ENCODE measurements around the gene ITPR2. TPM values are rescaled to one million over a fixed set of nuclear protein-coding genes. Genes with fewer than 3 reads are reported as not detected.
"Not testable (repeated sequence)": the region's sequence is repeated elsewhere in the genome, so short reads cannot be mapped to it uniquely, and the experiment has no call there.

Gene ITPR2
- total RNA-seq, 1 experiment from 2014 or later = 16.5 TPM

DNA sequence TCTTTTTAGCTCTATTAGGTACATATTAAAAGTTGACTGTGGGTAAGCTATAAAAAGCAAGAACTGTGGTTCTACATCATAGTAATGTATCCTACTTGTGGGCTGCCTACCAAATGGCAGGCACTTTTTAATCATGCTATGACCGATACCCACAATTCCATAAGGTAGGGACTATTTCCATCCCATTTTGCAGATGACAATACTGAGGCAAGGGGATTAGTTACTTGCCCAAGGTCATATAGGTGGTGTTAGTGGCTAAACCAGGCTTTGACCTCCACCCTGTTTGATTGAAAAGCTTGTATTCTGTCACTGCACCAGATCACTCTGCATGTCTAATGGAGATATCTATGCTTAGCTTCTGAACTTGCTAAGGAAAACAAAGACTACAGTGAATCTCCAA is 485.7 kb downstream of the ITPR2 start:
- in situ Hi-C loops (cut with HindIII; ENCODE audit: low pct_unique_long_range_greater_than_20kb, low sequenced_read_pairs) = no loop called here
- no peak for DNase-seq (ENCODE audit: low read depth)

DNA sequence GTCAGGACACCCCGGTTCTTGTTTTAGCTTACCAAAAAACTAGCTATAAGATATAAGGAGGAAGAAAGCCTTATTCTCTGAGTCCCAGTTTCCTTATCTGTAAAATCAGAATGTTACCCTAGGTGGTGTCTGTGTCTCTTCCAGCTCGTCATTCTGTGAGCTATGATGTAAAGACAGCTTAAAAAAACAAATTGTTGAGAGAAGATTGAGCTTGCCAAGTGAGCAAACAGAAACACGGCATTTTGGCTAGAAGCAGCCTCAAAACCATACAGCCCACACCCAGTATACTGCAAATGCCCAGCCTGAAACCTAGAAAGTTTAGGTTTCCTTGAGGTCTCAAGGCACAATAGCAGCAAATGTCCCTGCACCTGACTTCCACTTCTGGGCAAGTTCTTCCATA is 486.3 kb downstream of the ITPR2 start:
- in situ Hi-C loops (cut with HindIII; ENCODE audit: low pct_unique_long_range_greater_than_20kb, low sequenced_read_pairs) = no loop called here
- DNase-seq (ENCODE audit: low read depth) = no peak

- no peak for DNase-seq (ENCODE audit: low read depth)
- in situ Hi-C loops (cut with HindIII; ENCODE audit: low pct_unique_long_range_greater_than_20kb, low sequenced_read_pairs) = no loop called here
Measured at GRCh38 chr12:26345471-26346003, 487.5 kb downstream of the ITPR2 start.

DNA sequence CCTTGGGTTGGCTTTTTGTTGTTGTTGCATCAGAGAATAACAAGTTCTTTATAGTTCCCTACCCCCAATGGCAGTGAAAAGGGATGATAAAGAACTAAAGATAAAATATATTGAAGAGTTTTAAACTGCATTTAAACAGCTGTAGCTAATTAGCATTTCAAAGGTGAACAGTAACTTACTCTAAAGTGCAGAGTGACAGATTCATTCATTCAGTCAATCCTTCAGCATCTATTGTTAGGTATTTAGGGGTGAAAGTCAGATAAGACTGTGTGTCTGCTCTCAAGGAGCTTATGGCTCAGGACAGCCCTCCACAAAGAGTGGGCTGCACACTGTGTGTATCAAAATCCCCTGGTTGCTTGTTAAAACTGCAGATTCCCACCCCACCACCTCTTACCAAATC is 491.5 kb downstream of the ITPR2 start:
- in situ Hi-C loops (cut with HindIII; ENCODE audit: low pct_unique_long_range_greater_than_20kb, low sequenced_read_pairs) = no loop called here

GRCh38 chr12:26340649-26341048 is 492.3 kb downstream of the ITPR2 start:
- DNase-seq (ENCODE audit: low read depth) = no peak
- in situ Hi-C loops (cut with HindIII; ENCODE audit: low pct_unique_long_range_greater_than_20kb, low sequenced_read_pairs) = no loop called here

More for the DNA sequence above, 491.5 kb downstream of the ITPR2 start:
- DNase-seq (ENCODE audit: low read depth) = no peak

GRCh38 chr12:26339976-26340375 is 493.0 kb downstream of the ITPR2 start:
- no peak for DNase-seq (ENCODE audit: low read depth)
- in situ Hi-C loops (cut with HindIII; ENCODE audit: low pct_unique_long_range_greater_than_20kb, low sequenced_read_pairs) = no loop called here

DNA sequence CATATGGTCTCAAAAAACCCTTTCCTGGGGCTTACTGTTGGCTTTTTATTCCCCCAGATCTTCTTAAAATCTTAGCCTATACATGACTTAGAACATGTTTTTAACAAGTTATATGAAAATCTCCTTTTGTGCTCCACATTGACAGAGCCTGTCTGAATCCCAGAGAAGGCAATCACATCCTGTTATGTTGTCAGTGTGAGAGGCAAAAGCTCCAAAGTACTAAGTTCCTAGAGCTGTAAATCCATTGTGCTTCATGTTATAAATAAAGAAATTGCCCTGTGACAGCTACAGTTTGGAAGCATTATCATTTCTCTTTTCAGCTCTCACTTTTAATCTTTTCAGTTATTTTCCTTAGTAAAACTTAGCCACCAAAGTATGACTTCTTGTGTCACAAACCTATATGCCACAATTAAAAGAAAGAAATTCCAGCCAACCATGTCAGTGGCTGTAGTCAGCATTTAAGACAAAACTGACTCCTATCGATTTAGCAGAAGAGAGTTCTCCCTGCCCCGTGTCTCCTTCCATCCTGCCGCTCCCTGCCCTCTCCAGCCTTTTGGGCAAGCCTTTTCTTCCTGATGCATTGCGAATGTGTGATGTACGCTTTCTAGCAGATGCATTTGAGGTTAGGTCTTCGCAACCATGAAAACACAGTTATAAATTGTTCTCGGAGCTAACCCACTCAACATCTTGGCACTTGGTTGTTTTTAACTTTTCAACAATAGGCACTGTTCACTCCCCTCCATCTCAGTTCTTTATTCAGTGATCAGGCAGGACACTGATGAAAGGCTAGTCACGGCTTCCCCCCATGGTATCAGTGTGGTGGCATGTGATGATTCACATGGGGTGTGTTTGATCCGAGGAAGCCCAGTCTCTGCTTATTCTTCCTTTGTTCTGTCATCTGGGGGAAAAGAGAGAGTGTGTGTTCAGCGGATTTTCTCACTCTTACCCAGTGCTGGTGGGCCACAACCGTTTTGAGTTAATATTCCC is 494.1 kb downstream of the ITPR2 start:
- in situ Hi-C loops (cut with HindIII; ENCODE audit: low pct_unique_long_range_greater_than_20kb, low sequenced_read_pairs) = no loop called here
- no peak for DNase-seq (ENCODE audit: low read depth)

DNA sequence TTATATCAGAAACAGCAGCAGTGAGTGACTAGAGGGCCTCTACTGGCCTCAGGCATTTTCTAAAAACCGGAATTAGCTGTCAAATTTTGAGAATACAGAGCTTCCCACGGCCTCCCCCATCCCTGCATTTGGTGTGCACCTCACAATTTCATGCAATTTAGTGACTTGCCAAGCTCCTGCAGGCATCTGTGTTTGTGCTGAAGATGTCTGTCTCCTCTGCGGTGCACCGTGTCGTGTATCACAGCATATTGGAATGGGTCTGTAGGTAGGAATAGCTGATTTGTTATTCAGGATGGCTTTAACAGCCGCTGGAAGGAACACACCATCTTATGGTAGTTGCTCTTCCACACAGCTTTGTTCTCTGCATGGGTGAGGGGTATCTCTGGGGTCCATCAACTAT is 497.3 kb downstream of the ITPR2 start:
- DNase-seq (ENCODE audit: low read depth) = no peak
- in situ Hi-C loops (cut with HindIII; ENCODE audit: low pct_unique_long_range_greater_than_20kb, low sequenced_read_pairs) = no loop called here

DNA sequence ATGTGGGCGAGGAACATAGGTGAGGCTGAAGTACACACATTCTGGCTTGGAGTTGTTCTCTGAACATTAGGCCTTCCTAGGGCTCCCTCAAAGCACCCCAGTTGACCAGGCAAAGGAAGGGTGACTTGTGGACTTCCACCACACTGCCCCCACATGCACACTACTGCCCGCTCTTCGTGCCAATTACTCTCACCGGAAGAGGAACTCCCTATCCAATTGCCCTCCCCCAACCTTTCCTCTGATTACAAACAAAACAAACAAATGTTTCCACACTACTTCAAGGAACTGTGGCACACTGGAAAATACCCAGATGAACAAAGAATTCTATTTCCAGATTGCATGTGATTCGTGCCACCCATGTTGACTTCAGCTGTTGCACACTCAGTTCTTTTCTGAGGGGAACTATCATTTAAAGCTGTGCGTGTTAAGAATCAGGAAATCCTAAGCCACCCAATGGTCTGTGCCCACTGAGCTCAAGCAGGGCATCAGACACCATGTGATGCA is 498.3 kb downstream of the ITPR2 start:
- no peak for DNase-seq (ENCODE audit: low read depth)
- in situ Hi-C loops (cut with HindIII; ENCODE audit: low pct_unique_long_range_greater_than_20kb, low sequenced_read_pairs) = no loop called here

DNA sequence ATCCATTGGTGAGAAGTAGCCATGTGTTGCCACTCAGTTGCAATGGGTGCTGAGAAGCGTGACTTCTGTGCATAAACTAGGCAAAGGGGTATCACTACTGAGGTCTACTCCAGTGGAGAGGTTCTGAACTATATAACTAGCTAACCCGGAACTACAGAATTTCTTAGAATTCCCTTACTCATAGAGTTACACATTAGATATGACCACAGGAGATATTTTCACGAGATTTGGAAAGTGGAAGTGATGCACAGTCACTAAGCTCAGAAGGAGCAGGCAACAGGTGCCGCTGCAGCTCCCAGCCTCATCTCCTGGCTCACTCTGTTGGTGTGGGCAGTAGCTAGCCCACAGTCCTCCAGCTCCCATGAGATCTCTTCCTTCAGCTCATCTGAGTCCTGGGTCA is 501.0 kb downstream of the ITPR2 start:
- DNase-seq (ENCODE audit: low read depth) = no peak
- in situ Hi-C loops (cut with HindIII; ENCODE audit: low pct_unique_long_range_greater_than_20kb, low sequenced_read_pairs) = no loop called here

DNA sequence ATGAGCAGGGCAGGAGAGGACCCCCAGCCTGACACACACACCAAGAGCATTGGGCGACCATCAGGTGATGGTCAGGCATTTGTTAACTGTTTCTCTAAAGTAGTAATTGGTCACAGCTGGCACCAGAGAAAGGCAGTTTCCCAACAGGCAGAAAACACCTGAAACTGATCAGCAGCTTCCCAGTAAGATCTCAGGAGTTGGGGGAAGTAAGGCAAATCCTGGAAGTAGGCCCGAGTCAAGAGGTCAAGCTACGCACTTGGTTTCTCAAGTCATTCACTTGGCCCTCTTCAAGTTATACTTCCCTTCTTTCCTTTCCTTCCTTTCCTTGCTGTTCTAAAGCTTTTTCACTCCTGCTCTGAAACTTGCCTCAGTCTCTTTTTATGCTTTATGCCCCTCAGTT is 501.9 kb downstream of the ITPR2 start:
- no peak for DNase-seq (ENCODE audit: low read depth)
- in situ Hi-C loops (cut with HindIII; ENCODE audit: low pct_unique_long_range_greater_than_20kb, low sequenced_read_pairs) = no loop called here

DNA sequence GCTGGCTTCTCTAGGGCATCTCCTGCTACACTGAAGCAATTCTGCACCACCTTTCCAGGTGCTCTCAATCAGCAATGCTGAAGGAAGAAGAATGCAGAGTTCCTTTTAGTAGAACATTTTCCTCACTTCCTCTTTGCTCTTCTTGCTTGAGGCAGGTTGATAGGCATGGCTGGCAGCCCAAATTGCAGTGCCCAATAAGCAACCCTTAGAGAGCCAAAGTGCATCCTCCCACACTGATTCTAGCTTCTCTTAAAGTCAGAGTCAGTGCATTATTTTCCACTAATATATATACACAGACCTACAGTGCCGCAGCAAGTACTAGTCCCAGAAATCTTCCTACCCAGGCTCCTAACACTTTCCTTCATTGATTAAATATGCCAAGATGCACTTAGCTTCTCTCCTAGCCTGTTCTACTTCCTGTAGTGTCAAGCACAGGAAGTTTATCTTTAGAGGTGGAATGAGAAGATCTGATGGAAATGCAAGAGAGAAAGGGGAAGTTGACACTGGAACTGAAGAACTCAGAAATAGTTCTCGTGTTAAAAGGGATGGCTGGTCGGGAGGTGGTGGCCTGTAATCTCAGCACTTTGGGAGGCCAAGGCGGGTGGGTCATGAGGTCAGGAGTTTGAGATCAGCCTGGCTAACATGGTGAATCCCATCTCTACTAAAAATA is 504.9 kb downstream of the ITPR2 start:
- in situ Hi-C loops (cut with HindIII; ENCODE audit: low pct_unique_long_range_greater_than_20kb, low sequenced_read_pairs) = no loop called here
- DNase-seq (ENCODE audit: low read depth) = no peak

GRCh38 chr12:26323673-26324072 is 509.3 kb downstream of the ITPR2 start:
- in situ Hi-C loops (cut with HindIII; ENCODE audit: low pct_unique_long_range_greater_than_20kb, low sequenced_read_pairs) = no loop called here
- DNase-seq (ENCODE audit: low read depth) = no peak

- DNase-seq (ENCODE audit: low read depth) = peak; percentile 33
Measured at GRCh38 chr12:26319511-26319910, 513.5 kb downstream of the ITPR2 start.

DNA sequence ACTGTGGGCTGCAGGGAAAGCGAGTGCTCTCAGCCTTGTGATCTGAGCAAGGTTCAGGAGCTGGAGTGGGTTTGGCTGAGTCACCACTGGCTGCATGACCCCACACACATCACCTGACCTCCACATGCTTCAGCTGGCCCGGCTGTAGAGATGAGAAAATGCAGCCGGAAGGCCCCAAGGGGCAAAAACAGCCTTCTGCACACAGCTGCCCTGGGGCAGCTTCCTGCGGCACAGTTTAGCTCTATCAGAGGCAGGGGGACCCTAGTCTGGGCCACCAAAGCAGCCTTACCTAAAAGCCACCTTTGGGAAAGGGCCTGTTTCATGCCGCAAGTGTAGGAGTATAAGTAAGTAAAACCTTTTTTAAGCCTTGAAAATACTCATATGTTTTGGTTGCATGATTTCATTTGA is 514.3 kb downstream of the ITPR2 start:
- in situ Hi-C loops (cut with HindIII; ENCODE audit: low pct_unique_long_range_greater_than_20kb, low sequenced_read_pairs) = no loop called here
- DNase-seq (ENCODE audit: low read depth) = peak; percentile 81

More at GRCh38 chr12:26319511-26319910, 513.5 kb downstream of the ITPR2 start:
- in situ Hi-C loops (cut with HindIII; ENCODE audit: low pct_unique_long_range_greater_than_20kb, low sequenced_read_pairs) = no loop called here

DNA sequence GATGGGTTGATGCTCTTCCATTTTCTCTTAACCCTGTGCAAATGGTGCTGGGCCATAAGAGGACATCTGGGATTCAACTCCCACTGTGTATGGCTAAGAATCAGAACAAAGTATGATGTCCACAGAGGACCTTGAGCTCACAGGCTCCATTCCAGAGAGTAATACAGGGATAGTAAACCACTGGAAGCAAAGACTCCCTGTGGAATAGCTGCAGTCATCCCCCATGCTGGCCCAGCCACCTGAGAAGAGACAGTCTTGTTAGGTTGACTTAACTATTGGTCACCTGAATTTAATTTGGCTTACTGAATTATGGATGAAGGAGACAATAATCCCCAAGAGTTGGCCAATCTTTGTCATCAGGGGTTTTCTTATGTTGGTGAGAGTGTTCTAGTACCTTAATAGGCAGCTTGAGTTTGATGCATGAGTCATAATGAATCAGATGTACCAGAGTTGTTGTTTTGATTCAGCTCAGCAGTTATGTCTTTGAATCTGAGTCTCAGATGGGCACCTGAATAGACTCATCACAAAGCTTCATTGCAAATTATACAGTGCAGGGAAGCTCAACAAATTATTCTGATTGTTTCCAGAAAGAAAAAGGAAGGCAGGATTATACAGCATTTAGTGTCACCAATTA is 514.9 kb downstream of the ITPR2 start:
- DNase-seq (ENCODE audit: low read depth) = peak; percentile 79
- in situ Hi-C loops (cut with HindIII; ENCODE audit: low pct_unique_long_range_greater_than_20kb, low sequenced_read_pairs) = no loop called here

- in situ Hi-C loops (cut with HindIII; ENCODE audit: low pct_unique_long_range_greater_than_20kb, low sequenced_read_pairs); DNase-seq (ENCODE audit: low read depth): not testable (repeated sequence)
Measured at GRCh38 chr12:26314103-26314502, 518.9 kb downstream of the ITPR2 start.

- in situ Hi-C loops (cut with HindIII; ENCODE audit: low pct_unique_long_range_greater_than_20kb, low sequenced_read_pairs); DNase-seq (ENCODE audit: low read depth): not testable (repeated sequence)
Measured at GRCh38 chr12:26310489-26310888, 522.5 kb downstream of the ITPR2 start.

Data from Caki2 (cell line).